Measurements from ENCODE around the gene NOS1AP. TPM values are rescaled to one million over a fixed set of nuclear protein-coding genes. Genes with fewer than 3 reads are reported as not detected.
A peak's percentile ranks its signal among the peaks of the same experiment; 100 is the strongest.
"Not testable (repeated sequence)": the region's sequence is repeated elsewhere in the genome, so short reads cannot be mapped to it uniquely, and the experiment has no call there.

NOS1AP gene
- total and polyA plus RNA-seq, 9 of the 15 experiments (the other 6 are each of a cell fraction or from before 2014, with no cell fraction given): 0.07 to 1.5 (median 0.22) TPM

DNA sequence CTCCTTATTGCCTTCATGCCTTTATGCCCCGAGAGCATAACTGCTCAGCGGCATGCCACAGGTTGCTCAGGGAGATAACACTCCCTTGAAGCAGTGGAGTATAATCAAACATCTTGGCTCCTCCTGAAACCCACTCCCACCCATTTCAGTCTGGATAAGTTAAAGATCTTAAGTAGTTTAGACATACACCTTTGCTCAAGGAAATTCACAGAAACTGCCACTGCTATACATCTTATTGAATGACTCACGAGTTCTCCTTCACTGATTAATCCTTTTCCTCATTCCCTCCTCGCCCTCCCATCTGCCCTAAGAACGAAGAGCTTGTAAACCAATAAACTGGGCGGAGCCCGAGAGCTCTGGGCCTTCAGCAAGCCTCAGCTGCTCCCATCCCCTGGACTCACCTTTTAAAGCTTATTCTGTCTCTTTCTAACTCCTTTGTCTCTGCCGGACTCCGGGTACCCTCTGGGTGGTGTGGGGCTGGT lies 350.0 kb downstream of the NOS1AP start:
- H3K4me3 ChIP-seq; H3K9ac ChIP-seq (ENCODE audit: insufficient read depth in 1 of 2, low read depth in 2 of 2, low read length in 2 of 2); BruUV-seq (replicated peaks); FAIRE-seq; H3K79me2 ChIP-seq (ENCODE audit: control insufficient read depth, insufficient read depth, low read length); H4K20me1 ChIP-seq (replicated peaks; ENCODE audit: control insufficient read depth, insufficient read depth, low read length); CTCF ChIA-PET (ENCODE audit: low intra/inter-chr PET ratio); H3K36me3 ChIP-seq (ENCODE audit: control insufficient read depth, insufficient read depth, low read length); H3K9me1 ChIP-seq (ENCODE audit: control insufficient read depth, insufficient read depth, low read length); H3K9me3 ChIP-seq (replicated peaks; ENCODE audit: control insufficient read depth, insufficient read depth, low read depth, low read length); in situ Hi-C loops (cut with MboI); H3K4me2 ChIP-seq (ENCODE audit: insufficient read depth, low read length); H3K27me3 ChIP-seq (ENCODE audit: control insufficient read depth in 2 of 2, insufficient read depth in 2 of 2, low read length in 2 of 2); TF ChIP-seq ATF1 (CRISPR knock-in tag; IDR thresholded peaks at IDR 0.05): not testable (repeated sequence)
- WGBS (ENCODE audit: insufficient coverage, low coverage, missing lambda C conversion rate): 5% methylated on average over 9 of the region's 9 CpGs
- POLR2A ChIA-PET: interaction anchor here (0.6 to 1.0 kb wide), 4 partner anchors 10 to 97 kb away, joined by 3 to 4 read pairs (median 3); no protein-coding TSS in a partner anchor
- H2AFZ ChIP-seq (ENCODE audit: low read depth, low read length): peak overlapping the region; percentile 6; the same call in 1 of the 2 replicates
- intact Hi-C loops (cut with micrococcal nuclease): loop anchor here (1.0 kb wide), 1 partner anchor 22 kb away; no protein-coding TSS in a partner anchor
- ATAC-seq: peak; percentile 60
- H3K27ac ChIP-seq (ENCODE audit: extremely low read depth, low read depth, low read length): peak overlapping the region; percentile 33; the same call in 1 of the 3 replicates
- DNase-seq (ENCODE audit: extremely low read depth in 1 of 4, low spot score in 3 of 4): peak in 3 of 4 experiments; percentile 34 to 85 (median 53)
- H3K4me1 ChIP-seq (replicated peaks in 1 of 2; ENCODE audit: control insufficient read depth in 2 of 2, insufficient read depth in 2 of 2, low read length in 2 of 2): peaks cover 23 to 57% of the 10 kb centered on the region in 2 experiments
- 0 out of 2 replicates have a peak, but pooled peaks have one; percentile 19 for TF ChIP-seq EGR1 (conservative IDR thresholded peaks at IDR 0.05)
- TF ChIP-seq ZNF134 (CRISPR knock-in tag; conservative IDR thresholded peaks at IDR 0.05): 0 out of 2 replicates have a peak, but pooled peaks have one; percentile 23
- TF ChIP-seq HDAC2 (IDR thresholded peaks at IDR 0.05): peak; percentile 74
- 0 out of 2 replicates have a peak, but pooled peaks have one; percentile 48 for TF ChIP-seq MTA1 (IDR thresholded peaks at IDR 0.05; ENCODE audit: borderline replicate concordance)
- TF ChIP-seq, protein P1, sequence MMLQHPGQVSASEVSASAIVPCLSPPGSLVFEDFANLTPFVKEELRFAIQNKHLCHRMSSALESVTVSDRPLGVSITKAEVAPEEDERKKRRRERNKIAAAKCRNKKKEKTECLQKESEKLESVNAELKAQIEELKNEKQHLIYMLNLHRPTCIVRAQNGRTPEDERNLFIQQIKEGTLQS (IDR thresholded peaks at IDR 0.05): peak; percentile 43
- TF ChIP-seq, protein P1 (CRISPR knock-in tag; conservative IDR thresholded peaks at IDR 0.05): not testable (repeated sequence)
- peak; percentile 39; the same call in 1 of the 2 replicates for TF ChIP-seq LEF1 (IDR thresholded peaks at IDR 0.05)
- TF ChIP-seq ARID1B (IDR thresholded peaks at IDR 0.05): peak; percentile 85
- peak; percentile 62 for TF ChIP-seq KLF16 (IDR thresholded peaks at IDR 0.05)
- peak; percentile 79 for TF ChIP-seq DPF2 (IDR thresholded peaks at IDR 0.05)
- TF ChIP-seq CXXC5 (CRISPR knock-in tag; IDR thresholded peaks at IDR 0.05): 0 out of 2 replicates have a peak, but pooled peaks have one; percentile 15
- TF ChIP-seq RCOR1 (IDR thresholded peaks at IDR 0.05; ENCODE audit: borderline replicate concordance in 1 of 2, low read depth in 2 of 2, low read length in 2 of 2): peak in 1 of 2 experiments; percentile 5; a peak in 1 of 4 replicates
- TF ChIP-seq CBFA2T3 (IDR thresholded peaks at IDR 0.05): peak; percentile 81
- TF ChIP-seq NRF1 (conservative IDR thresholded peaks at IDR 0.05 in 1 of 2, IDR thresholded peaks at IDR 0.05 in 1 of 2): 0 out of 4 replicates have a peak, but pooled peaks of 1 of the 2 experiments have one; percentile 7
- peak; percentile 55 for TF ChIP-seq SMARCB1 (IDR thresholded peaks at IDR 0.05; ENCODE audit: insufficient read length, low read depth)
- TF ChIP-seq ATF1 (tag; IDR thresholded peaks at IDR 0.05): 0 out of 2 replicates have a peak, but pooled peaks have one; percentile 11
- TF ChIP-seq JUND (IDR thresholded peaks at IDR 0.05; ENCODE audit: borderline replicate concordance, low read depth, low read length): peak; percentile 7; the same call in 1 of the 2 replicates
- peak; percentile 43; the same call in 1 of the 3 replicates for TF ChIP-seq JUND (tag; IDR thresholded peaks at IDR 0.05; ENCODE audit: borderline replicate concordance, low read depth, low read length)
- TF ChIP-seq EP300 (IDR thresholded peaks at IDR 0.05; ENCODE audit: low read length): peak; percentile 43; the same call in 1 of the 2 replicates
- TF ChIP-seq, protein P2, sequence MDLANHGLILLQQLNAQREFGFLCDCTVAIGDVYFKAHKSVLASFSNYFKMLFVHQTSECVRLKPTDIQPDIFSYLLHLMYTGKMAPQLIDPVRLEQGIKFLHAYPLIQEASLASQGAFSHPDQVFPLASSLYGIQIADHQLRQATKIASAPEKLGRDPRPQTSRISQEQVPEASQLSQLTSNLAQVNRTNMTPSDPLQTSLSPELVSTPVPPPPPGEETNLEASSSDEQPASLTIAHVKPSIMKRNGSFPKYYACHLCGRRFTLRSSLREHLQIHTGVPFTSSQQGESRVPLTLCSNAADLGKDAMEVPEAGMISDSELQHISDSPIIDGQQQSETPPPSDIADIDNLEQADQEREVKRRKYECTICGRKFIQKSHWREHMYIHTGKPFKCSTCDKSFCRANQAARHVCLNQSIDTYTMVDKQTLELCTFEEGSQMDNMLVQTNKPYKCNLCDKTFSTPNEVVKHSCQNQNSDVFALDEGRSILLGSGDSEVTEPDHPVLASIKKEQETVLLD (IDR thresholded peaks at IDR 0.05): peak; percentile 51; the same call in 1 of the 2 replicates
- TF ChIP-seq CTBP1 (IDR thresholded peaks at IDR 0.05; ENCODE audit: borderline replicate concordance): 0 out of 2 replicates have a peak, but pooled peaks have one; percentile 39
- peak; percentile 81; the same call in 1 of the 2 replicates for TF ChIP-seq ZEB2 (IDR thresholded peaks at IDR 0.05)
- TF ChIP-seq GATAD2A (IDR thresholded peaks at IDR 0.05): peak; percentile 77; the same call in 1 of the 2 replicates
- TF ChIP-seq SMARCA4 (IDR thresholded peaks at IDR 0.05): peak; percentile 74; the same call in 1 of the 2 replicates
- peak; percentile 25 for TF ChIP-seq MEIS2 (IDR thresholded peaks at IDR 0.05; ENCODE audit: partially characterized antibody)
